SU-DHL-6 (cell line): Measurements from ENCODE around the gene PCK1.

Experiments
- H2AFZ ChIP-seq: fragments of 200-600 bp; sonication (generic); 2 replicates; pipeline ENCODE4 v1.6.1; 2014; ENCODE audit warnings: low read depth, mild to moderate bottlenecking, moderate library complexity, mixed read lengths, antibody characterized with exemption, low read length; ENCODE audit not compliant: severe bottlenecking
- H3F3A ChIP-seq: fragments of 200-600 bp; shearing (Covaris generic); 2 replicates; pipeline ENCODE4 v1.6.0; 2016; ENCODE audit warnings: antibody characterized with exemption, mild to moderate bottlenecking; ENCODE audit not compliant: insufficient read depth
- H3K27ac ChIP-seq: fragments of 200-600 bp; sonication (generic); 2 replicates; pipeline ENCODE4 v1.5.1; 2016; ENCODE audit warnings: low read depth, mild to moderate bottlenecking, low read length, moderate library complexity, mixed read lengths
- H3K27me3 ChIP-seq: fragments of 200-600 bp; sonication (generic), shearing (Covaris generic); 2 replicates; pipeline ENCODE4 v1.6.0; 2014; ENCODE audit warnings: mild to moderate bottlenecking, low read length
- H3K36me3 ChIP-seq: fragments of 200-600 bp; sonication (generic); 2 replicates; pipeline ENCODE4 v1.6.1; 2014; ENCODE audit warnings: mild to moderate bottlenecking, low read length, mixed read lengths
- H3K4me2 ChIP-seq: fragments of 300-600, 200-600 bp; shearing (Covaris generic), sonication (generic); 2 replicates; pipeline ENCODE4 v1.6.0; 2014; ENCODE audit warnings: low read length, low read depth, mild to moderate bottlenecking; ENCODE audit not compliant: poor library complexity, severe bottlenecking
- H3K4me3 ChIP-seq: fragments of 200-600 bp; sonication (generic); 2 replicates; pipeline ENCODE4 v1.5.1; 2014; ENCODE audit warnings: antibody characterized with exemption, low read length, mild to moderate bottlenecking, mixed read lengths; ENCODE audit not compliant: insufficient read depth, poor library complexity, severe bottlenecking
- H3K79me2 ChIP-seq: fragments of 200-600 bp; sonication (generic); 2 replicates; pipeline ENCODE4 v1.6.1; 2014; ENCODE audit warnings: mild to moderate bottlenecking, low read length, moderate library complexity; ENCODE audit not compliant: insufficient read depth
- H3K9ac ChIP-seq: fragments of 200-600 bp; sonication (generic); 2 replicates; pipeline ENCODE4 v1.7.0; 2014; ENCODE audit warnings: mild to moderate bottlenecking, low read length
- H3K9me2 ChIP-seq: fragments of 200-600 bp; sonication (generic); replicated peaks from 2 replicates; pipeline ENCODE4 v1.6.1; 2014; ENCODE audit warnings: low read length; ENCODE audit not compliant: insufficient read depth
- H3K9me3 ChIP-seq: fragments of 200-600 bp; sonication (generic); 2 replicates; pipeline ENCODE4 v1.6.1; 2014; ENCODE audit warnings: low read length, mixed read lengths; ENCODE audit not compliant: insufficient read depth
- H4K20me1 ChIP-seq: fragments of 200-600 bp; sonication (generic); 2 replicates; pipeline ENCODE4 v1.6.1; 2014; ENCODE audit warnings: low read depth, mild to moderate bottlenecking, antibody characterized with exemption, low read length, moderate library complexity, mixed read lengths
- CTCF ChIP-seq: fragments of 200-600 bp; sonication (generic); IDR thresholded peaks from one replicate; pipeline ENCODE4 v1.5.1; 2017; ENCODE audit warnings: antibody characterized with exemption, mild to moderate bottlenecking, low read length, moderate library complexity; ENCODE audit not compliant: insufficient read depth, poor library complexity, severe bottlenecking
- EZH2phosphoT487 ChIP-seq: fragments of 200-600 bp; sonication (generic), shearing (Covaris generic); conservative IDR thresholded peaks from 2 replicates; pipeline ENCODE4 v1.6.1; 2018; ENCODE audit warnings: mild to moderate bottlenecking, antibody characterized with exemption, low read length, moderate library complexity, mixed read lengths

Gene PCK1

GRCh38 chr20:57579898-57580447, 19.1 kb downstream of the PCK1 start:
- Histone ChIP-seq H3K4me3 (no peak overlapping the region), H3K4me2 (no peak overlapping the region), H4K20me1 (no peaks in the 10 kb centered on the region), H3K27me3 (no peaks in the 10 kb centered on the region), H3K9ac (no peak overlapping the region), H3K36me3 (no peaks in the 10 kb centered on the region), H2AFZ (no peak overlapping the region), H3F3A (no peaks in the 10 kb centered on the region), H3K9me2 (no peaks in the 10 kb centered on the region), H3K79me2 (no peaks in the 10 kb centered on the region), H3K9me3 (no peaks in the 10 kb centered on the region), H3K27ac (no peak overlapping the region)
- TF ChIP-seq CTCF (no peak), EZH2phosphoT487 (no peak)

- Histone ChIP-seq H3K9ac (no peak overlapping the region), H3K4me3 (no peak overlapping the region), H3K9me3 (no peaks in the 10 kb centered on the region), H4K20me1 (no peaks in the 10 kb centered on the region), H2AFZ (no peak overlapping the region), H3K27me3 (no peaks in the 10 kb centered on the region), H3K4me2 (no peak overlapping the region), H3K9me2 (no peaks in the 10 kb centered on the region), H3F3A (no peaks in the 10 kb centered on the region), H3K36me3 (no peaks in the 10 kb centered on the region), H3K27ac (no peak overlapping the region), H3K79me2 (no peaks in the 10 kb centered on the region)
- TF ChIP-seq EZH2phosphoT487 (no peak), CTCF (no peak)
Observed at GRCh38 chr20:57580478-57581201, 19.7 kb downstream of the PCK1 start.

GRCh38 chr20:57581202-57582028, 20.5 kb downstream of the PCK1 start:
- H2AFZ ChIP-seq, result no peak overlapping the region
- no peak overlapping the region for H3K4me2 ChIP-seq
- H3K36me3 ChIP-seq, result no peaks in the 10 kb centered on the region
- no peaks in the 10 kb centered on the region for H3F3A ChIP-seq
- H3K9me3 ChIP-seq, result no peaks in the 10 kb centered on the region
- H3K79me2 ChIP-seq, result no peaks in the 10 kb centered on the region
- H3K9ac ChIP-seq, result no peak overlapping the region
- H3K4me3 ChIP-seq, result no peak overlapping the region
- H4K20me1 ChIP-seq, result no peaks in the 10 kb centered on the region
- TF ChIP-seq CTCF (no peak), EZH2phosphoT487 (no peak)
- no peak overlapping the region for H3K27ac ChIP-seq
- H3K9me2 ChIP-seq, result no peaks in the 10 kb centered on the region
- no peaks in the 10 kb centered on the region for H3K27me3 ChIP-seq
